Progenitor cell of endocrine pancreas (in vitro differentiated cells): ENCODE results near the gene HPCAL4. TPM values are rescaled to one million over a fixed set of nuclear protein-coding genes. Genes with fewer than 3 reads are reported as not detected.

ENCODE experiments used
- DNase-seq: peaks from one replicate; pipeline ENCODE4 v3.0.0; 2021; ENCODE audit warnings: low spot score; ENCODE audit not compliant: unreplicated experiment
- H3K27ac Mint-ChIP-seq: 2 replicates; pipeline ENCODE4 v1.8.0; 2021; ENCODE audit warnings: mild to moderate bottlenecking, moderate library complexity, mixed read lengths
- H3K27me3 Mint-ChIP-seq: 2 replicates; pipeline ENCODE4 v1.8.0; 2021; ENCODE audit warnings: mixed read lengths
- H3K36me3 Mint-ChIP-seq: 2 replicates; pipeline ENCODE4 v1.8.0; 2022; ENCODE audit warnings: mixed read lengths; ENCODE audit not compliant: insufficient read depth
- H3K4me1 Mint-ChIP-seq: 2 replicates; pipeline ENCODE4 v1.8.0; 2021; ENCODE audit warnings: low read depth, mixed read lengths
- H3K4me3 Mint-ChIP-seq: 2 replicates; pipeline ENCODE4 v1.8.0; 2021; ENCODE audit warnings: low read depth, mild to moderate bottlenecking, moderate library complexity, mixed read lengths
- H3K9me3 Mint-ChIP-seq: 2 replicates; pipeline ENCODE4 v1.8.0; 2021; ENCODE audit warnings: low read depth, mixed read lengths
- CTCF ChIP-seq: fragments of 200-600 bp; sonication (generic); IDR thresholded peaks from one replicate; pipeline ENCODE4 v1.5.0; 2021; ENCODE audit warnings: antibody characterized with exemption, mild to moderate bottlenecking; ENCODE audit not compliant: unreplicated experiment
- total RNA-seq: library from RNA; stranded (reverse); gene quantifications from 2 replicates; pipeline ENCODE4 v1.2.1, GENCODE V29; 2021

The HPCAL4 gene
- total RNA-seq, 1 donor from 2014 or later, result not detected

DNA sequence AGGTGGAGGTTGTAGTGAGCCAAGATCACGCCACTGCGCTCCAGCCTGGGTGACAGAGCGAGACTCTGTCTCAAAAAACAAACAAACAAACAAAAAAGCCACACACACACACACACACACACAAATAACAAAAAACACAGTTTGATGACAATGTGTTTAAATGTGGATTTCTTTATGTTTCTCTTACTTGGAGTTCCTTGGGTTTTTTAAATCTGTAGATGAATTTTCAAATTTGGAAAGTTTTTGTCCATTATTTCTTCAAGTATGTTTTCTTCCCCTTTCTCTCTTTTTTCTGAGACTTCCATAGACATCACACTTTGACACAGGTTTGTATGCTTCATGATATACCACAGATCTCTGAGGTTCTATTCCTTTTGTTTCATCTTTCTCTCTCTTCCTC is 35.4 kb upstream of the HPCAL4 start:
- no peak for TF ChIP-seq CTCF
- H3K9me3 Mint-ChIP-seq, result no peaks in the 10 kb centered on the region
- no peak overlapping the region for H3K4me3 Mint-ChIP-seq
- H3K36me3 Mint-ChIP-seq, result no peaks in the 10 kb centered on the region
- no peaks in the 10 kb centered on the region for H3K4me1 Mint-ChIP-seq
- H3K27ac Mint-ChIP-seq, result no peak overlapping the region
- peaks cover 86% of the 10 kb centered on the region for H3K27me3 Mint-ChIP-seq
- DNase-seq, result no peak

DNA sequence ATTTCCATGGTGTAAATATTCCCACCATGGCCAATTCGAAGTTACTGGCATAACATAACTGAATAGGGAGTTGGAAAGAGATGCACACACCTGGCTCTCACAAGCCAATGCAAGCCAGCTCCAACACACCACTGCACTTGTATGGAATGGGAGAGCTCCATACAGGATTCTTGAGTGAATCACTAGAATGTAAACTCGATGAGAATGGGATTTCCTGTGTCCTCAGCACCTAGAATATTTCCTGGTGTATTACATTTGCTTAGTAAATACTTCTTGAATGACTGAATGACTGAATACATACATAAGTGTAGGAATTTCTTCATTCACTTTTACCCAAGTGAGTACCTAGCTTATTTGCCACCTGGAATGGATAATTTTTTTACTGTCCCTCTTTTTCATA is 31.3 kb upstream of the HPCAL4 start:
- peaks cover 82% of the 10 kb centered on the region for H3K27me3 Mint-ChIP-seq

GRCh38 chr1:39721664-39722063 is 30.4 kb upstream of the HPCAL4 start:
- Mint-ChIP-seq H3K27me3 (peaks cover 82% of the 10 kb centered on the region), H3K27ac (no peak overlapping the region), H3K4me1 (no peaks in the 10 kb centered on the region)

More for the DNA sequence above, 31.3 kb upstream of the HPCAL4 start:
- H3K9me3 Mint-ChIP-seq, result no peaks in the 10 kb centered on the region
- no peak overlapping the region for H3K4me3 Mint-ChIP-seq
- no peak for TF ChIP-seq CTCF
- H3K4me1 Mint-ChIP-seq, result no peaks in the 10 kb centered on the region
- no peaks in the 10 kb centered on the region for H3K36me3 Mint-ChIP-seq
- no peak overlapping the region for H3K27ac Mint-ChIP-seq
- no peak for DNase-seq

GRCh38 chr1:39720094-39720999 is 29.1 kb upstream of the HPCAL4 start:
- H3K4me3 Mint-ChIP-seq, result no peak overlapping the region
- H3K27me3 Mint-ChIP-seq, result peaks cover 77% of the 10 kb centered on the region
- no peaks in the 10 kb centered on the region for H3K9me3 Mint-ChIP-seq
- no peaks in the 10 kb centered on the region for H3K4me1 Mint-ChIP-seq
- DNase-seq, result no peak
- H3K27ac Mint-ChIP-seq, result no peak overlapping the region
- H3K36me3 Mint-ChIP-seq, result no peaks in the 10 kb centered on the region
- TF ChIP-seq CTCF, result peak; percentile 82

More at GRCh38 chr1:39721664-39722063, 30.4 kb upstream of the HPCAL4 start:
- DNase-seq, result no peak
- TF ChIP-seq CTCF, result no peak
- Mint-ChIP-seq H3K4me3 (no peak overlapping the region), H3K9me3 (no peaks in the 10 kb centered on the region), H3K36me3 (no peaks in the 10 kb centered on the region)

- TF ChIP-seq CTCF, result no peak
- Mint-ChIP-seq H3K27ac (no peak overlapping the region), H3K9me3 (no peaks in the 10 kb centered on the region), H3K4me3 (no peak overlapping the region), H3K4me1 (no peaks in the 10 kb centered on the region), H3K27me3 (peaks cover 77% of the 10 kb centered on the region), H3K36me3 (no peaks in the 10 kb centered on the region)
- DNase-seq, result no peak
These were observed 26.6 kb upstream of the HPCAL4 start for GRCh38 chr1:39717809-39718208.
